Activated CD8-positive, alpha-beta memory T cell treated with anti-CD3 and anti-CD28 coated beads for 48 hours (primary cell): Measurements from ENCODE around the gene PELI3.
"Not testable (repeated sequence)": the region's sequence is repeated elsewhere in the genome, so short reads cannot be mapped to it uniquely, and the experiment has no call there.

Experiments used
- DNase-seq, 3 experiments: peaks; one replicate each; pipeline ENCODE4 v3.0.0-alpha.2; 2020; ENCODE audit warnings: low read depth in 2 of 3, low spot score in 2 of 3

PELI3 gene, protein sequence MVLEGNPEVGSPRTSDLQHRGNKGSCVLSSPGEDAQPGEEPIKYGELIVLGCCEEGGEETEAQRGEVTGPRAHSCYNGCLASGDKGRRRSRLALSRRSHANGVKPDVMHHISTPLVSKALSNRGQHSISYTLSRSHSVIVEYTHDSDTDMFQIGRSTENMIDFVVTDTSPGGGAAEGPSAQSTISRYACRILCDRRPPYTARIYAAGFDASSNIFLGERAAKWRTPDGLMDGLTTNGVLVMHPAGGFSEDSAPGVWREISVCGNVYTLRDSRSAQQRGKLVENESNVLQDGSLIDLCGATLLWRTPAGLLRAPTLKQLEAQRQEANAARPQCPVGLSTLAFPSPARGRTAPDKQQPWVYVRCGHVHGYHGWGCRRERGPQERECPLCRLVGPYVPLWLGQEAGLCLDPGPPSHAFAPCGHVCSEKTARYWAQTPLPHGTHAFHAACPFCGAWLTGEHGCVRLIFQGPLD

DNA sequence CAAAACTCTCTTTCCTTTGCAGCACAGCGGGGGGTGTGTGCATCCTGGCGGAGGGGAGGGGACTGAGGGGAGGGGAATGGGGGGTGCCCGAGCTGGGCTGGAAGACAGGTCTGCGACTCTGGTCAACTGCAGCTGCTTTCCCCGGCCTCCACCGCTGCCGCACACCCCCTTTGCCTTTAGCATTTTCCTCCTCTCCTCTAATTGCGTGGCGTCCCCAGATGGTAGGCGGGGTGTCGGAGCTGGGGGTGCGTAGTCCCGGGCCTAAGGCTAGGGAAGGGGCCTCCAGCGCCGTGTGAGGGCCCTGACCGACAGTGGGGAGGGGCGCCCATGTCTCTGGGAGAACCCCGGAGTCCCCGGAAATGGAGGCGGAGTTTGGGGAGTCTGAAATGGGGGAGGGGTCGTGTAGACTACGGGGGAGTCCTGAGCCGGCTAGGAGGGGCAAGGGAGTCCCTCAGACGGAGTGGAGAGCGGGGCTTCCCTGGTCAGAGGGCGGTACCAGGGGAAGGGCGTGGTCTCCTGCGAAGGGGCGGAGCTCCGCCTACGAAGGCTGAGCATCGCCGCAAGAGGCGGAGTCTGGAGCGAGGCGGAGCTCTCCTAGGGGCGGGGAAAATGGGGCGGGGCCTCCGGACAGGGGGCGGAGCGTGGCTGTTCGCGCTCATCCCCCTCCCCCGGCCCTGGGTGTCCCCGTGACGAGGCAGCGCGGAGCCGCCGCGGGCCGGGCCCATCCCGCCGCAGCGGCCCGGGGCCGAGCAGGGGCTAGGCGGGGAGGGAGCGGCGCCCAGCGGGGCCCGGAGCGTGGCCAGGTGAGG, at the start of gene PELI3:
Gene PELI3, plus strand, starts transcription at position 681 of the 809 bp plus-strand sequence. CDS start 1,224 bp downstream, outside the sequence.
- peak; percentile 84 to 97 (median 95) for DNase-seq

- no peak for DNase-seq
These were observed 49.7 kb upstream of the PELI3 start for GRCh38 chr11:66417000-66417399.

- DNase-seq: peak; percentile 37 to 58 (median 54)
These were observed 48.3 kb upstream of the PELI3 start for GRCh38 chr11:66418168-66418985.

DNA sequence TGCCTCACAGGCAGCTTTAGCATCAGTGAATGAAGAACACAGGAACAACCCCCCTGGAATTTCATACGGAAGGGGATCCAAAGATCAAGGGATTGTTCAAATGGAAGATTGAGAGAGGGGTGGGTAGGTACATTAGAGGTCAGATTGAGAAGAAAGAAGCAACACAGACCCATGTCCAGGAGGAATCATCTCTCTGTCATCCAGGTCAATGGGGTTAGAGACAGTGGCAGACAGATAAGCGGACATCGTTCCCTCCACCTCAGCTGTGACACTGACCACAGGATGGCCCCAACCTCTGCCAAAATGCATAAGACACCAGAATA, 47.8 kb upstream of the PELI3 start:
- no peak for DNase-seq

DNA sequence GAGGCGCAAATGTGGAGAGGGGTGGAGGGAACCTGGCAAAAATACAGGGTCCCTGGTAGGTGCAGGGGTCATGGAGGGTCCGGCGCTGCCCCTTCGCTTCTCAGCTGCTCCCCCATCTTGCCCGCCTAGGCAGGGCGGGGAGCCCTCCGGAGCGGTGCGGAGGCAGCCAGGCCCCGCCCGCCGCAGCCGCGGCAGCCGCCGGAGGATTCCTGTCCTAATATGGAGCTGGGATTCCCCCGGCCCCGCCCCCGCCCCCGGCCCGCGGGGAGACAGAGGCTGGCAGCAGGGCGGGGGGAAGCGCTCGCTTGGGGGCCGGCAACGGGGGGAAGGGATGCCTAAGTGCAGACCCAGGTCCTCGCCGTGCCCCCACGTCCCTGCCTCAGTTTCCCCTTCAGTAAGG, 46.9 kb upstream of the PELI3 start:
- DNase-seq: no peak

- DNase-seq: no peak
These were observed 45.8 kb upstream of the PELI3 start, which contains the start of gene NPAS4 for GRCh38 chr11:66420671-66421476. NPAS4 (plus strand) TSS chr11:66421035; CDS start chr11:66421180, 145 bp downstream.

- peak; percentile 66 to 94 (median 85) for DNase-seq
These were observed 45.1 kb upstream of the PELI3 start for GRCh38 chr11:66421492-66422205.

- DNase-seq: no peak
These were observed 40.4 kb upstream of the PELI3 start for GRCh38 chr11:66426314-66426713.

GRCh38 chr11:66428933-66429332, 37.8 kb upstream of the PELI3 start:
- no peak for DNase-seq

GRCh38 chr11:66429983-66430602, 36.6 kb upstream of the PELI3 start:
- peak; percentile 38 to 81 (median 67) for DNase-seq

DNA sequence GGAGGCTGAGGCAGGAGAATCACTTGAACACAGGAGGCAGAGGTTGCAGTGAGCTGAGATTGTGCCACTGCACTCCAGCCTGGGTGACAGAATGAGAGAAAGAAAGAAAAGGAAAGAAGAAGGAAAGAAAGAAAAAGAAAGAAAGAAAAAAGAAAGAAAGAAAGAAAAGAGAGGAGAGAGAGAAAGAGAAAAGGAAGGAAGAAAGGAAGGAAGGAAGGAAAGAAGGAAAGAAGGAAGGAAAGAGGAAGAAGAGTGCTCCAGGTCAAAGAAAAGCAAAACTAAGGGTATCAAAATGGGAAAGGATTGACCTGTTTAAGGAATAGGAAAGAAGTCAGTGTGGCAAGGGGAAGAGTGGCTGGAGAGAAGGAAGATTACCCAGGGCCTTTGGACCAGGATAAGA, 35.4 kb upstream of the PELI3 start:
- not testable (repeated sequence) for DNase-seq

DNA sequence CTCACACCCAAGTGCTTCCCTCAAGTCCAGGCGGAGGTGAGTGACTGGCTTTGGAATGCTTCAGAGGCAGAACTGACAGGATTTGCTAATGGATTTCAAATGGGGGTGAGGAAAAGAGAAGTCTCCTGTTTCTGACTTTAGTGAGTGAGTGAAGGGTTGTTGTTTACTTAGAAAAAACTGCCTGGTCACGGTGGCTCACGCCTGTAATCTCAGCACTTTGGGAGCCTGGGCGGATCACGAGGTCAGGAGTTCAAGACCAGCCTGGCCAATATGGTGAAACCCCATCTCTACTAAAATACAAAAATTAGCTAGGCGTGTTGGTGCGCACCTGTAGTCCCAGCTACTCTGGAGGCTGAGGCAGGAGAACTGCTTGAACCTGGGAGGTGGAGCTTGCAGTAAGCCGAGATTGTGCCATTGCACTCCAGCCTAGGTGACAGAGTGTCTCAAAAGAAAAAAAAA, 34.8 kb upstream of the PELI3 start:
- not testable (repeated sequence) for DNase-seq

- no peak for DNase-seq
These were observed 34.1 kb upstream of the PELI3 start for GRCh38 chr11:66432597-66432996.

DNA sequence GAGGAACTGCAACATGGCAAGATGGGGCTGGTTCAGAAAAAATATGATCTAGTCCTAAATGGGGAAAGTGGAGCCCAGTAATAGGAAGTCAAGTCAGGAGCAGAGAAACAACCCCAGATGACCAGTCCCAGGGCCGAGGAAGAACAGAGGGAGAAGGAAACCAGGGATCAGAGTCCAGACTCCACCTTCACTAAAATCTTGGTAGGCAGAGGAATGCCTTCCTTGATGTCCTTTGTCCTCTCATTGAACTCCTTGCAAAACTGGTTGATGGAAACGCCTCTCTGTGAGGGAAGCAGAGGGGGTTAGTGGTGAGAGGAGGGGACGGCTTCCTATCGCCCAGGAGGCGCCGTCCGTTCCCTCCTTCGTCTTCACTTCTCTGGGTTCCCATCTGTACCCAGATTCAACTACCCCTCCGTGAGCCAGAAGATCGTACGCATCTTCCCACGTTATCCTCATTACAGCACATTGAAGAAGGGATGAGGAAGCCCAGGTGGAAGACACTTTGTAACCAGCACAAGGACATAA, 28.7 kb upstream of the PELI3 start:
- no peak for DNase-seq

DNA sequence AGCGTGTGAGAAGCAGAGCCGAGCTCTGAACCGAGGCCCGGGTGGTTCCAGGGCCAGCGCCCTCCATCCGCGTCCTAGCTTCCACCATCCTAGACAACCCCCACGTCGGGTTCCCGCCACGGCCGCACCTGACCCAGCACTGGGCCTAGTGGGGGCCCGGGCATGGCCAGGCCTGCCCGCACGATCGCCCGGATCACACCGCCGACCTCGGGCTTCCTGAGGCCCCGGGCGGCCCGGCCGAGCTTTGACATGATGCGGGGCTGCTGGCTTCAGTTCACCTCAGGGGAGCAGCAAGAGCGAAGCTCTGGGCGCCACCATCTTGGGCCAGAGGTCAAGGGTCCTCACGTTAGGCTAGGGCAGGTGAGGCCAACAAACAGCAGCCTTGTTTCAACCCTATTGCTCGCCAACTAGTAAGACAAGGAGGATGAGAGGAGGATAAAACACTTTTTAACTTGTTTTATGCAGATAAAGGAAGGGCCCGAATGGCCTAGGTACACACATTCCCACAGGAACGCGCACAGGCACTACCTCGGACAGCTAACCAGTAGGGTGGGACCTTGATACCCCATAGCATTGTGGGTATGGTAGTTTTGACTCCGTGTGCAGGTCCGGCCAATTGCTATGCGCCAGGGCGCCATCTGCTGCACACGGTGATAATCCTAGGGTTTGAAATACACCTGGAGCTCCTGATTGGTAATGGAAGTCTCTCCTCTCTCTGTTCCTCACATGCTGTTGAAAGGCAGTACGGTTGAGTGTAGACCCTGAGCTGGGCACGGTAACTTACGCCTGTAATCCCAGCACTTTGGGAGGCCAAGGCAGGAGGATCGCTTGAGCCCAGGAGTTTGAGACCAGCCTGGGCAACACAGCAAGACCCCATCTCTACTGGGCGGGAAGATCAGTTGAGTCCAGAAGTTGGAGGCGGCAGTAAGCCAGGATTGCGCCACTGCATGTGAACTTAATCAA, 27.9 kb upstream of the PELI3 start, which contains the start of gene MRPL11:
Gene MRPL11, minus strand, starts transcription at position 345 of the 963 bp plus-strand sequence. Its CDS starts 94 bp downstream, at position 251.
- DNase-seq: peak; percentile 59 to 66 (median 65)

- DNase-seq: not testable (repeated sequence)
These were observed 26.4 kb upstream of the PELI3 start for GRCh38 chr11:66440101-66440939.

DNA sequence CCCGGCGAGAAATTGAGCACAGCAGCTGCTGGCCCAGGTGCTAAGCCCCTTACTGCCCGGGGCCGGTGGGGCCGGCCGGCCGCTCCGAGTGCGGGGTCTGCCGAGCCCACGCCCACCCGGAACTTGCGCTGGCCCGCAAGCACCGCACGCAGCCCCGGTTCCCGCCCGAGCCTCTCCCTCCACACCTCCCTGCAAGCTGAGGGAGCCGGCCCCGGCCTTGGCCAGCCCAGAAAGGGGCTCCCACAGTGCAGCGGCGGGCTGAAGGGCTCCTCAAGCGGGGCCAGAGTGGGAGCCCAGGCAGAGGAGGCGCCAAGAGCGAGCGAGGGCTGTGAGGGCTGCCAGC, 25.8 kb upstream of the PELI3 start:
- not testable (repeated sequence) for DNase-seq
